Ascending aorta (tissue), 2 donors: ENCODE measurements around the gene SPRR2B. TPM values are rescaled to one million over a fixed set of nuclear protein-coding genes. Genes with fewer than 3 reads are reported as not detected.

Source experiments
- DNase-seq, 2 donors: peaks; one replicate each; pipeline ENCODE4 v3.0.0-alpha.2; 2019; ENCODE audit warnings: low spot score in 2 of 2
- H3K27ac ChIP-seq, 2 donors: fragments of 200-600 bp; sonication (generic); one replicate each; pipeline ENCODE4 v1.5.1; 2016 to 2017; ENCODE audit warnings: mild to moderate bottlenecking in 1 of 2
- H3K27me3 ChIP-seq: fragments of 200-600 bp; sonication (generic); one replicate; pipeline ENCODE4 v1.5.1; 2017
- H3K36me3 ChIP-seq, 2 donors: fragments of 200-600 bp; sonication (generic); one replicate each; pipeline ENCODE4 v1.5.1; 2016
- H3K4me1 ChIP-seq, 2 donors: fragments of 200-600 bp; sonication (generic); one replicate each; pipeline ENCODE4 v1.5.1; 2016 to 2017; ENCODE audit warnings: mild to moderate bottlenecking in 1 of 2
- H3K4me3 ChIP-seq, 2 donors: fragments of 200-600 bp; sonication (generic); one replicate each; pipeline ENCODE4 v1.5.1; 2016 to 2017; ENCODE audit warnings: mild to moderate bottlenecking in 1 of 2
- H3K9me3 ChIP-seq, 2 donors: fragments of 200-600 bp; sonication (generic); one replicate each; pipeline ENCODE4 v1.5.1; 2016
- CTCF ChIP-seq, 3 experiments: fragments of 200-600 bp in 2 of 3; fragments of 450-650 bp in 1 of 3; sonication (generic) in 2 of 3; IDR thresholded peaks; one replicate each; pipeline ENCODE4 v1.5.1; 2016 to 2019; ENCODE audit warnings: antibody characterized with exemption in 3 of 3, mild to moderate bottlenecking in 1 of 3, moderate library complexity in 1 of 3
- intact Hi-C: fragments of 100-400 bp; cut with DNase I; formaldehyde crosslinking; loops from one replicate; pipeline ENCODE4 v1.15.1; 2023
- total RNA-seq: library from RNA; depleted of rRNA; stranded (reverse); fragments of >200 nt; gene quantifications from one replicate; pipeline ENCODE4 v1.1.0, GENCODE V29; 2016

The SPRR2B gene
- total RNA-seq, 1 donor from 2014 or later = not detected

GRCh38 chr1:153049211-153049610, 22.2 kb downstream of the SPRR2B start:
- H3K9me3 ChIP-seq = no peaks in the 10 kb centered on the region
- intact Hi-C loops = no loop called here

GRCh38 chr1:153040950-153041631, 30.3 kb downstream of the SPRR2B start, which contains the start of gene SPRR2D:
Gene SPRR2D (minus strand): TSS chr1:153041120. CDS start chr1:153040346, 774 bp downstream.
- no peaks in the 10 kb centered on the region for H3K36me3 ChIP-seq
- H3K4me3 ChIP-seq = no peak within 1 kb of the TSS
- no peak for TF ChIP-seq CTCF (IDR thresholded peaks at IDR 0.05)
- H3K9me3 ChIP-seq = no peaks in the 10 kb centered on the region
- no peak for DNase-seq
- no peaks in the 10 kb centered on the region for H3K4me1 ChIP-seq
- intact Hi-C loops = no loop called here
- no peak within 1 kb of the TSS for H3K27ac ChIP-seq
- no peaks in the 10 kb centered on the region for H3K27me3 ChIP-seq

More at GRCh38 chr1:153049211-153049610, 22.2 kb downstream of the SPRR2B start:
- no peak for DNase-seq
- Histone ChIP-seq H3K4me1 (no peaks in the 10 kb centered on the region), H3K4me3 (no peak overlapping the region), H3K27me3 (no peaks in the 10 kb centered on the region), H3K36me3 (no peaks in the 10 kb centered on the region), H3K27ac (no peak overlapping the region)
- TF ChIP-seq CTCF (IDR thresholded peaks at IDR 0.05) = no peak

GRCh38 chr1:153035211-153035610, 36.2 kb downstream of the SPRR2B start:
- no peak overlapping the region for H3K4me3 ChIP-seq
- intact Hi-C loops = no loop called here
- TF ChIP-seq CTCF (IDR thresholded peaks at IDR 0.05) = no peak
- H3K36me3 ChIP-seq = no peaks in the 10 kb centered on the region
- H3K27me3 ChIP-seq = no peaks in the 10 kb centered on the region
- no peaks in the 10 kb centered on the region for H3K9me3 ChIP-seq
- no peaks in the 10 kb centered on the region for H3K4me1 ChIP-seq
- no peak for DNase-seq
- no peak overlapping the region for H3K27ac ChIP-seq

- TF ChIP-seq CTCF (IDR thresholded peaks at IDR 0.05) = no peak
- Histone ChIP-seq H3K9me3 (no peaks in the 10 kb centered on the region), H3K27me3 (no peaks in the 10 kb centered on the region), H3K4me1 (no peaks in the 10 kb centered on the region), H3K4me3 (no peak overlapping the region), H3K36me3 (no peaks in the 10 kb centered on the region), H3K27ac (no peak overlapping the region)
- intact Hi-C loops = no loop called here
- DNase-seq = no peak
These were observed 38.6 kb downstream of the SPRR2B start for GRCh38 chr1:153032677-153033308.

GRCh38 chr1:153032073-153032472, 39.3 kb downstream of the SPRR2B start:
- no peak for TF ChIP-seq CTCF (IDR thresholded peaks at IDR 0.05)
- no peak for DNase-seq
- H3K4me1 ChIP-seq = no peaks in the 10 kb centered on the region
- no peak overlapping the region for H3K27ac ChIP-seq
- no peaks in the 10 kb centered on the region for H3K36me3 ChIP-seq
- H3K9me3 ChIP-seq = no peaks in the 10 kb centered on the region
- no peaks in the 10 kb centered on the region for H3K27me3 ChIP-seq
- H3K4me3 ChIP-seq = no peak overlapping the region
- intact Hi-C loops = no loop called here
